ENCODE results near the gene UGT1A8.

DNA sequence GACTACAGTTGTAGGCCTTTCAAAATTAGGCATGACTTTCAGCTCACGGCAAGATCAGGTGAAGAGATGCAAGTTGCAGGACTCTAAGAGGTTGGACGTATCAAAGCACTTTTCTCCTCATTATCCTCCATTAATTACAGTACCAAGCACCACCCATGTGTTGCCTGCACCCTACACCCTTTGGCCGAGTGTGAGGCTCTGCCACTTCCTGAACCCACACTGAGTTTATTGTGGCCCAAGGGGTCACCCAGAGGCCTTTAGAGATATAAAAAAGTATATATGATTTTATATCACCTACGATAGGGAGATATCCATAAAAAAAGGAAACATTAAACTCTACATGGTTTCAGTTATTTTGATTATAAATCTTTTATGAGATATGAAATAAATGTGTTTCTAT, 2.8 kb downstream of the UGT1A8 start:
- TF ChIP-seq, protein P1, sequence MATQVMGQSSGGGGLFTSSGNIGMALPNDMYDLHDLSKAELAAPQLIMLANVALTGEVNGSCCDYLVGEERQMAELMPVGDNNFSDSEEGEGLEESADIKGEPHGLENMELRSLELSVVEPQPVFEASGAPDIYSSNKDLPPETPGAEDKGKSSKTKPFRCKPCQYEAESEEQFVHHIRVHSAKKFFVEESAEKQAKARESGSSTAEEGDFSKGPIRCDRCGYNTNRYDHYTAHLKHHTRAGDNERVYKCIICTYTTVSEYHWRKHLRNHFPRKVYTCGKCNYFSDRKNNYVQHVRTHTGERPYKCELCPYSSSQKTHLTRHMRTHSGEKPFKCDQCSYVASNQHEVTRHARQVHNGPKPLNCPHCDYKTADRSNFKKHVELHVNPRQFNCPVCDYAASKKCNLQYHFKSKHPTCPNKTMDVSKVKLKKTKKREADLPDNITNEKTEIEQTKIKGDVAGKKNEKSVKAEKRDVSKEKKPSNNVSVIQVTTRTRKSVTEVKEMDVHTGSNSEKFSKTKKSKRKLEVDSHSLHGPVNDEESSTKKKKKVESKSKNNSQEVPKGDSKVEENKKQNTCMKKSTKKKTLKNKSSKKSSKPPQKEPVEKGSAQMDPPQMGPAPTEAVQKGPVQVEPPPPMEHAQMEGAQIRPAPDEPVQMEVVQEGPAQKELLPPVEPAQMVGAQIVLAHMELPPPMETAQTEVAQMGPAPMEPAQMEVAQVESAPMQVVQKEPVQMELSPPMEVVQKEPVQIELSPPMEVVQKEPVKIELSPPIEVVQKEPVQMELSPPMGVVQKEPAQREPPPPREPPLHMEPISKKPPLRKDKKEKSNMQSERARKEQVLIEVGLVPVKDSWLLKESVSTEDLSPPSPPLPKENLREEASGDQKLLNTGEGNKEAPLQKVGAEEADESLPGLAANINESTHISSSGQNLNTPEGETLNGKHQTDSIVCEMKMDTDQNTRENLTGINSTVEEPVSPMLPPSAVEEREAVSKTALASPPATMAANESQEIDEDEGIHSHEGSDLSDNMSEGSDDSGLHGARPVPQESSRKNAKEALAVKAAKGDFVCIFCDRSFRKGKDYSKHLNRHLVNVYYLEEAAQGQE (IDR thresholded peaks at IDR 0.05; ENCODE audit: insufficient read depth in 1 of 2, low read depth in 2 of 2, low read length in 2 of 2) = no peak
- no peak for TF ChIP-seq POLR2AphosphoS5 (IDR thresholded peaks at IDR 0.05; ENCODE audit: low read depth, low read length)
- TF ChIP-seq SIN3A (IDR thresholded peaks at IDR 0.05; ENCODE audit: borderline replicate concordance, insufficient read depth, low read length) = no peak
- TF ChIP-seq TAF1 (IDR thresholded peaks at IDR 0.05; ENCODE audit: borderline replicate concordance, insufficient read depth, low read length) = no peak
- TF ChIP-seq FOXP2 (optimal IDR thresholded peaks at IDR 0.05; ENCODE audit: borderline replicate concordance, extremely low read depth, extremely low read length, insufficient read depth) = no peak
